H1 (cell line): Measurements from ENCODE around the gene STIM2.

Experiments used
- CREB1 ChIP-seq: IDR thresholded peaks from 2 replicates; pipeline ENCODE4 v1.6.1; 2012; ENCODE audit warnings: inconsistent platforms
- EP300 ChIP-seq, 2 experiments: IDR thresholded peaks; 1 replicate in 1 of 2; 2 replicates in 1 of 2; pipeline ENCODE4 v1.6.1; 2011 to 2012; ENCODE audit warnings: low read depth in 2 of 2, low read length in 2 of 2, mild to moderate bottlenecking in 2 of 2, borderline replicate concordance in 1 of 2, inconsistent platforms in 1 of 2, moderate library complexity in 1 of 2
- JUN ChIP-seq: IDR thresholded peaks from 2 replicates; pipeline ENCODE4 v1.6.1; 2011; ENCODE audit warnings: low read depth, mild to moderate bottlenecking, improper control_type of control experiment, low read length
- POLR2A ChIP-seq, 2 experiments: IDR thresholded peaks; 1 replicate in 1 of 2; 2 replicates in 1 of 2; pipeline ENCODE4 v1.6.1; 2011; ENCODE audit warnings: low read depth in 2 of 2, low read length in 2 of 2, mild to moderate bottlenecking in 2 of 2; ENCODE audit errors: control extremely low read depth in 1 of 2
- POLR2AphosphoS5 ChIP-seq: IDR thresholded peaks from 2 replicates; pipeline ENCODE4 v1.6.1; 2011; ENCODE audit warnings: low read depth, low read length
- TAF7 ChIP-seq: optimal IDR thresholded peaks from 2 replicates; pipeline ENCODE3; 2011; ENCODE audit warnings: low read depth, mild to moderate bottlenecking, inconsistent platforms, low read length, moderate library complexity, borderline replicate concordance
- TEAD4 ChIP-seq: IDR thresholded peaks from 2 replicates; pipeline ENCODE4 v1.6.1; 2012; ENCODE audit warnings: low read depth, low read length, inconsistent platforms, mixed read lengths
- ZNF274 ChIP-seq: IDR thresholded peaks from 2 replicates; pipeline ENCODE4 v1.7.0; 2012; ENCODE audit warnings: low read length, borderline replicate concordance; ENCODE audit errors: extremely low read depth
- TF ChIP-seq, protein P1 (sequence below): IDR thresholded peaks from 2 replicates; pipeline ENCODE4 v1.6.1; 2011; ENCODE audit warnings: low read length, improper control_type of control experiment
- TF ChIP-seq, protein P2 (sequence below): IDR thresholded peaks from 2 replicates; pipeline ENCODE4 v1.6.1; 2012; ENCODE audit warnings: inconsistent platforms
- TF ChIP-seq, protein P3 (sequence below), 3 experiments: IDR thresholded peaks; 1 replicate in 2 of 3; 2 replicates in 1 of 3; pipeline versions ENCODE4 v1.5.1 to v1.6.1; 2011; ENCODE audit warnings: low read length in 3 of 3, mild to moderate bottlenecking in 3 of 3, inconsistent platforms in 2 of 3, low read depth in 1 of 3, moderate library complexity in 1 of 3; ENCODE audit not compliant: insufficient read depth in 1 of 3; ENCODE audit errors: control extremely low read depth in 1 of 3

DNA sequence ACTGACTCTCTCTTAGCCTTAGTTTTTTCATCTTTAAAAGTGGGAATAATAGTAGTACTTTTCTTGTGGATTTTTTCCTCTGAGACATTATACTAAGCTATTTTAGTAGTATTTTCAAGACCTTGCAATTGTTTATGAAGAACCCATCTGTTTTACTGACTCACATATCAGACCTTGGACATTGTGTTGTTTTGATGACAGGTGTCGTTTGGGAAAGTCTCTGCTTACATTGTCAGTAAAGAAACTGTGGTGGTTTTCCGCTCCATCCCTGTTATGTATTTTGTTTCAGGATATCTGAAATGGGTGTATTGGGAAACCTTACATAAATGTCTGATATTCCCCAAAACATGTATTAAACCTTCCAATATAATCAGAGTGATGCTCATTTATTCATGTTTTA lies 92.2 kb downstream of the STIM2 start:
- TF ChIP-seq TAF7 (no peak), TEAD4 (no peak), JUN (no peak), CREB1 (no peak), POLR2A (IDR thresholded peaks at IDR 0.05; ENCODE audit: control extremely low read depth in 1 of 2, low read depth in 2 of 2, low read length in 2 of 2) (no peak), POLR2AphosphoS5 (no peak), EP300 (IDR thresholded peaks at IDR 0.05; ENCODE audit: borderline replicate concordance in 1 of 2, low read depth in 2 of 2, low read length in 2 of 2) (no peak), ZNF274 (no peak)
- TF ChIP-seq, protein P1, sequence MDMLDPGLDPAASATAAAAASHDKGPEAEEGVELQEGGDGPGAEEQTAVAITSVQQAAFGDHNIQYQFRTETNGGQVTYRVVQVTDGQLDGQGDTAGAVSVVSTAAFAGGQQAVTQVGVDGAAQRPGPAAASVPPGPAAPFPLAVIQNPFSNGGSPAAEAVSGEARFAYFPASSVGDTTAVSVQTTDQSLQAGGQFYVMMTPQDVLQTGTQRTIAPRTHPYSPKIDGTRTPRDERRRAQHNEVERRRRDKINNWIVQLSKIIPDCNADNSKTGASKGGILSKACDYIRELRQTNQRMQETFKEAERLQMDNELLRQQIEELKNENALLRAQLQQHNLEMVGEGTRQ = no peak
- TF ChIP-seq, protein P2, sequence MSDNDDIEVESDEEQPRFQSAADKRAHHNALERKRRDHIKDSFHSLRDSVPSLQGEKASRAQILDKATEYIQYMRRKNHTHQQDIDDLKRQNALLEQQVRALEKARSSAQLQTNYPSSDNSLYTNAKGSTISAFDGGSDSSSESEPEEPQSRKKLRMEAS = no peak
- TF ChIP-seq, protein P3, sequence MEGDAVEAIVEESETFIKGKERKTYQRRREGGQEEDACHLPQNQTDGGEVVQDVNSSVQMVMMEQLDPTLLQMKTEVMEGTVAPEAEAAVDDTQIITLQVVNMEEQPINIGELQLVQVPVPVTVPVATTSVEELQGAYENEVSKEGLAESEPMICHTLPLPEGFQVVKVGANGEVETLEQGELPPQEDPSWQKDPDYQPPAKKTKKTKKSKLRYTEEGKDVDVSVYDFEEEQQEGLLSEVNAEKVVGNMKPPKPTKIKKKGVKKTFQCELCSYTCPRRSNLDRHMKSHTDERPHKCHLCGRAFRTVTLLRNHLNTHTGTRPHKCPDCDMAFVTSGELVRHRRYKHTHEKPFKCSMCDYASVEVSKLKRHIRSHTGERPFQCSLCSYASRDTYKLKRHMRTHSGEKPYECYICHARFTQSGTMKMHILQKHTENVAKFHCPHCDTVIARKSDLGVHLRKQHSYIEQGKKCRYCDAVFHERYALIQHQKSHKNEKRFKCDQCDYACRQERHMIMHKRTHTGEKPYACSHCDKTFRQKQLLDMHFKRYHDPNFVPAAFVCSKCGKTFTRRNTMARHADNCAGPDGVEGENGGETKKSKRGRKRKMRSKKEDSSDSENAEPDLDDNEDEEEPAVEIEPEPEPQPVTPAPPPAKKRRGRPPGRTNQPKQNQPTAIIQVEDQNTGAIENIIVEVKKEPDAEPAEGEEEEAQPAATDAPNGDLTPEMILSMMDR (IDR thresholded peaks at IDR 0.05; ENCODE audit: control extremely low read depth in 1 of 3, insufficient read depth in 1 of 3, low read depth in 1 of 3, low read length in 3 of 3) = no peak
